D721Med (cell line): ENCODE results near the gene SERGEF.
A peak's percentile ranks its signal among the peaks of the same experiment; 100 is the strongest.

Source experiments
- DNase-seq: peaks from one replicate; pipeline ENCODE4 v3.0.0; 2011; ENCODE audit warnings: low spot score; ENCODE audit not compliant: insufficient read length
- FAIRE-seq: peaks from 2 replicates; lab custom pipeline; 2011; peaks lifted over from hg19 to GRCh38; lab: Jason Lieb, UNC
- CTCF ChIP-seq: IDR thresholded peaks from 2 replicates; pipeline ENCODE4 v1.5.1; 2012; ENCODE audit warnings: mild to moderate bottlenecking, control low read depth; ENCODE audit not compliant: insufficient read depth; ENCODE audit errors: missing control alignments

The SERGEF gene

GRCh38 chr11:18036456-18036855 is 23.6 kb upstream of the SERGEF start:
- DNase-seq, result no peak
- no peak for TF ChIP-seq CTCF
- peak; percentile 92 for FAIRE-seq

- DNase-seq (no peak), FAIRE-seq (no peak)
- TF ChIP-seq CTCF, result no peak
These were observed 14.6 kb upstream of the SERGEF start for GRCh38 chr11:18027475-18027874.

GRCh38 chr11:18022419-18022818 is 9.6 kb upstream of the SERGEF start:
- FAIRE-seq (no peak), DNase-seq (no peak)
- TF ChIP-seq CTCF, result no peak

DNA sequence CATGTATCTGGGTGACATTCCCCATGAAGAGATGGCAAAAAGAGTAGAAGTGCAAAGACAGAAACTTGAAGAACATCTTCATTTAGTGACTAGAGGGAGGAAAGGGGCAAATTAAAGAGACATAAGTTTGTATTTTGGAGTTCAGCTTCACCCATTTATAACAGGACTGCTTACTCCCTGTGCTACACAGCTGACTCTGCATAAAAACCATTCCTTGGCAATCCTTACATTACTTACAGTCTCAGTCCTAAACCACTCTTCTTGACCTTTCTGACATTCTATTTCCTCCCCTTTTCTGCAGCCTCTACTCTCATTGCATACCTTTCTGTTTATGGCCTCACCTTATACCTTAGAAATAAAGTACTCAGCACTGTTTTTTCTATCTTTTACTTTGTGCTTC is 6.8 kb upstream of the SERGEF start:
- no peak for TF ChIP-seq CTCF
- FAIRE-seq (no peak), DNase-seq (no peak)

DNA sequence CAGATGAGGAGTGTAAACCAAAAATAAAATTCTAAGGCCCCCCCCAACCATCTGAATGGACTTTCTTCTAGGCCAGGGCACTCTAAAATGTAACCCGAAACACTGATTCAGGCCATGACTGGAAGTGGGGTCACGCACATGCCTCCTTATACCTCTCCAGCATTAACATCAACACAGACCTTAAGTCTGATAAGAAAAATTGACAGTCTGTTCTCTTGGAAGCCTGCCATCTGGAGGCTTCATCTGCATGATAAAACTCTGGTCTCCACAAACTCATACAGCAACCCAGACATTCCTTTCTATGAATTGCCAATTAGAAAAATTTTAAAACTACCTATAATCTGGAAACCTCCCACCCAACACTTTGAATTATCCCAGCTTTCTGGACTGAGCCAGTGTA is 3.9 kb upstream of the SERGEF start:
- no peak for DNase-seq
- TF ChIP-seq CTCF, result no peak
- FAIRE-seq, result no peak

DNA sequence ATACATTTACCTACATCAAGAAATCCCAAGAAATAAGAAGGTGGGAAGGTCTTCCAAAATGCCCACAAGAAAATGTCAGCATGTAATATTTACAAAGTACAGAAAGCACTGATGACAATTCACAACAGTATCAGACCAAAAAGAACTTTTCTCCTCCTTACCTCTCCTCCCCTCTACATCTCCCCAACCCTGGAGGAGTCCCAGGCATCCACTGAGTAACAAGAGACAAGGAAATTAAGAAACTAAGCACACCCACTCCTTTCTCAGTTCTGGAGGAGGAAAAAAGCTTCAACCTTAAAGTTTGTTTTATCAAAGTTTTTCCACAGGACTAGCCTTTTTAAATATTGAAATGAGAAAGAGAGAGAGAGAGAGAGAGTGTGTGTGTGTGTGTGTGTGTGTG is 2.0 kb upstream of the SERGEF start:
- FAIRE-seq (no peak), DNase-seq (no peak)
- no peak for TF ChIP-seq CTCF

DNA sequence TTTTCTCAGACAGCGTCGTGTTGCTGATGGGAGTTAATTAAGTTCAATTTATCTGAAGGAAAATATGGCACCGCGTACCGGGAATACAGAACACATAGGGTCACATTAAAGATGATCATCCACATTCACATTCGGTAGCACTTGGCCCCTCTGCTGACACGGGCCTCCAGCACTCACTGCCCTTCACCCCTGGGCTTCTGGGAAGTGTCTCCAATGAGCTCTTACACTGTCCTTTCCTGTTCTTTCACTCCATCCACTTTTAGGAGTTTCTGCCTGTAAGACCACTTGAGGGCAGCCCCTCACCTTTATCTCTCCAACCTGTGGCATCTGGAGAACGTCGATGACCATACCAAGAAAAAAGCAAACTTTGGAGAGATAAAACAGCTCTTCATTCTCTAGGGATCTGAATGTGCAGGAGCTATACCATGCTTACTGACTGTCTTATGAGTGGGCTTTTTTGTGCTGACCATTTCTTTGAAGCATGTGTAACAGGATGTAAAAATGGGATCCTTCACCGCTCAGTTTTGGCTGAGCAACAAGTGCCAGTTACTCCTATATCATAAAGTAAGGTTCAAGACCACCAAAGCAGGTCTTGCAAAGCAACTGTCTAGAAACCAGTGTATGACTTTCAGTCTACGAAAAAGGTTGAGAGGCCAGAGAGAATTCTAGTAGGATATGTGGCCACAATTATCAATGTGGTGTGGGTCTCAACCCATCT is 1.1 kb upstream of the SERGEF start:
- no peak for DNase-seq

More for the DNA sequence above, 1.1 kb upstream of the SERGEF start:
- FAIRE-seq, result no peak
- TF ChIP-seq CTCF, result no peak
